ENCODE data around the gene ANKLE1. TPM values are rescaled to one million over a fixed set of nuclear protein-coding genes. Genes with fewer than 3 reads are reported as not detected.
A peak's percentile ranks its signal among the peaks of the same experiment; 100 is the strongest.

Gene ANKLE1
- polyA plus RNA-seq, 1 experiment, result 0.38 TPM

- Histone ChIP-seq H3K27me3 (ENCODE audit: control insufficient read depth, insufficient read depth, low read length) (no peaks in the 10 kb centered on the region), H3K4me3 (ENCODE audit: low read depth, low read length) (peak overlapping the region; percentile 48), H3K36me3 (ENCODE audit: control insufficient read depth, insufficient read depth, low read length) (peaks cover 27% of the 10 kb centered on the region)
- CTCF ChIA-PET, result interaction anchor here (0.8 to 1.7 kb wide), 7 partner anchors 8 to 47 kb away, joined by 3 to 14 read pairs (median 5); partner anchors contain the start of gene OCEL1
- TF ChIP-seq CTCF (IDR thresholded peaks at IDR 0.05; ENCODE audit: insufficient read depth, low read depth, low read length), result no peak
- POLR2A ChIA-PET, result no interaction called here
- DNase-seq (ENCODE audit: low read depth), result no peak
Measured at GRCh38 chr19:17235971-17236777, 45.5 kb upstream of the ANKLE1 start.

DNA sequence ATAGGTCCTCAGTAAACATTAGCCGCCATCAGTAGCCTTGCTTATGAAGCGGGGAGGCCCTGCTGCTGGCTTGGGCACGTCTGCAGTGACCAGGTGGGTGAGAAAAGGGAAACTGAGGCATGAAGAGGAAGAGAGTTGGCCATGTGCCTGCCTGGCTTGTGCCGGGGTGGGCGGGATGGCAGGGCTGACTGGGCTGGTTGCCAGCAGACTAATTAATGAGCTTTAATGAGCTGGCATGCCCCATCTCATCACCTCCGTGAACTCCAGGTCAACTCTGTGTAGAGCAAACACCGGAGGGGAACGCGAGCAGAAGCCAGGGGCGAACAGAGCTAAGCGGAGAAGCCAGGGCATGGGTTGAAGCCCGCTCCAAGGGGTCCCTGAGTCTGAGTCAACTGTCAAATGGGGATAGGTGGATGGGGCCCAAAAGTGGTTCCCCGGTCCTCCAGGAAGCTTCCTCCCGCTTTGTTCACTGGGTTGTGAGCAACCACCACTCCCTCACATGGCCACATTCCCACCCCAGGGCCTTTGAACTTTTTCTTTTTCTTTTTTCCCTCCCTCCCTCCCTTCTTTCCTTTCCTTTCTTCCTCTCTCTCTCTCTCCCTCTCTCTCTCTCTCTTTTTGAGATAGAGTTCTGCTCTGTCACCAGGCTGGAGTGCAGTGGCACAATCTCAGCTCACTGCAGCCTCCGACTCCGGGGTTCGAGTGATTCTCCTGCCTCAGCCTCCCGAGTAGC lies 44.7 kb upstream of the ANKLE1 start:
- H3K27me3 ChIP-seq (ENCODE audit: control insufficient read depth, insufficient read depth, low read length), result no peaks in the 10 kb centered on the region
- TF ChIP-seq CTCF (IDR thresholded peaks at IDR 0.05; ENCODE audit: insufficient read depth, low read depth, low read length), result no peak
- CTCF ChIA-PET, result interaction anchor here (1.5 kb wide), 1 partner anchor 46 kb away, joined by 5 read pairs; no protein-coding TSS in a partner anchor
- DNase-seq (ENCODE audit: low read depth), result no peak
- POLR2A ChIA-PET, result no interaction called here
- no peak overlapping the region for H3K4me3 ChIP-seq (ENCODE audit: low read depth, low read length)
- H3K36me3 ChIP-seq (ENCODE audit: control insufficient read depth, insufficient read depth, low read length), result peaks cover 23% of the 10 kb centered on the region

- DNase-seq (ENCODE audit: low read depth), result no peak
- no peak for TF ChIP-seq CTCF (IDR thresholded peaks at IDR 0.05; ENCODE audit: insufficient read depth, low read depth, low read length)
- CTCF ChIA-PET, result interaction anchor here (0.6 to 1.1 kb wide), 2 partner anchors 11 to 21 kb away, joined by 3 read pairs; no protein-coding TSS in a partner anchor
- Histone ChIP-seq H3K36me3 (ENCODE audit: control insufficient read depth, insufficient read depth, low read length) (peaks cover 17% of the 10 kb centered on the region), H3K4me3 (ENCODE audit: low read depth, low read length) (no peak overlapping the region), H3K27me3 (ENCODE audit: control insufficient read depth, insufficient read depth, low read length) (no peaks in the 10 kb centered on the region)
- POLR2A ChIA-PET, result no interaction called here
Measured at GRCh38 chr19:17237747-17238706, 43.7 kb upstream of the ANKLE1 start.

GRCh38 chr19:17240062-17240752 lies 41.5 kb upstream of the ANKLE1 start:
- no peak for DNase-seq (ENCODE audit: low read depth)
- Histone ChIP-seq H3K4me3 (ENCODE audit: low read depth, low read length) (no peak overlapping the region), H3K36me3 (ENCODE audit: control insufficient read depth, insufficient read depth, low read length) (peaks cover 11% of the 10 kb centered on the region), H3K27me3 (ENCODE audit: control insufficient read depth, insufficient read depth, low read length) (no peaks in the 10 kb centered on the region)
- POLR2A ChIA-PET, result no interaction called here
- CTCF ChIA-PET, result no interaction called here
- TF ChIP-seq CTCF (IDR thresholded peaks at IDR 0.05; ENCODE audit: insufficient read depth, low read depth, low read length), result no peak
